Endothelial cell of umbilical vein (primary cell): ENCODE measurements around the gene MIPEP. TPM values are rescaled to one million over a fixed set of nuclear protein-coding genes. Genes with fewer than 3 reads are reported as not detected.

ENCODE experiments used
- BruUV-seq: library from RNA; stranded (reverse); fragments of 400-500 nt; replicated peaks from 2 replicates; lab custom pipeline; 2021; lab: Mats Ljungman, UMichigan
- CTCF ChIA-PET: fragments of 300-600, 350-600 bp; sonication (Branson Sonifier 250); formaldehyde crosslinking; loops from one replicate; lab custom pipeline; 2021; ENCODE audit warnings: antibody characterized with exemption, inconsistent platforms; lab: Charles Lee
- POLR2A ChIA-PET: fragments of 300-600, 350-600 bp; sonication (Branson Sonifier 250); formaldehyde crosslinking; loops from one replicate; lab custom pipeline; 2021; ENCODE audit warnings: antibody characterized with exemption, inconsistent platforms; lab: Charles Lee
- DNase-seq: peaks from one replicate; pipeline ENCODE4 v3.0.0-alpha.2; 2011; ENCODE audit warnings: low read depth, low spot score
- FAIRE-seq: peaks from 2 replicates; lab custom pipeline; 2011; peaks lifted over from hg19 to GRCh38; lab: Jason Lieb, UNC
- H2AFZ ChIP-seq: 2 replicates; pipeline ENCODE4 v1.6.0; 2012; ENCODE audit warnings: low read depth, low read length, control low read depth, inconsistent platforms
- H3K27ac ChIP-seq: 2 replicates; pipeline ENCODE4 v1.5.1; 2011; ENCODE audit warnings: low read depth, mild to moderate bottlenecking, control low read depth, low read length, moderate library complexity; ENCODE audit not compliant: insufficient read depth
- H3K27me3 ChIP-seq, 2 experiments: 2 replicates each; pipeline versions ENCODE4 v1.6.0 to v1.6.1; 2011; ENCODE audit warnings: low read length in 2 of 2, mixed read lengths in 1 of 2; ENCODE audit not compliant: control insufficient read depth in 2 of 2, insufficient read depth in 2 of 2
- H3K36me3 ChIP-seq, 2 experiments: 2 replicates in 1 of 2; 3 replicates in 1 of 2; pipeline ENCODE4 v1.5.1; 2011; ENCODE audit warnings: low read length in 2 of 2, mild to moderate bottlenecking in 1 of 2, moderate library complexity in 1 of 2; ENCODE audit not compliant: control insufficient read depth in 2 of 2, insufficient read depth in 2 of 2; ENCODE audit errors: extremely low read depth in 1 of 2
- H3K4me1 ChIP-seq: 3 replicates; pipeline ENCODE4 v1.5.1; 2011; ENCODE audit warnings: mild to moderate bottlenecking, low read length; ENCODE audit not compliant: control insufficient read depth, insufficient read depth; ENCODE audit errors: extremely low read depth
- H3K4me2 ChIP-seq: 2 replicates; pipeline ENCODE4 v1.6.1; 2011; ENCODE audit warnings: low read length, control low read depth, mixed read lengths; ENCODE audit not compliant: insufficient read depth
- H3K4me3 ChIP-seq, 3 experiments: fragments of 200-600 bp in 1 of 3; sonication (generic), shearing (Covaris generic) in 1 of 3; replicated peaks in 1 of 3; 2 replicates each; pipeline ENCODE4 v1.5.1; 2011 to 2016; ENCODE audit warnings: control low read depth in 3 of 3, low read length in 3 of 3, mild to moderate bottlenecking in 2 of 3, inconsistent platforms in 1 of 3, low read depth in 1 of 3, moderate library complexity in 1 of 3; ENCODE audit not compliant: insufficient read depth in 1 of 3
- H3K79me2 ChIP-seq: 2 replicates; pipeline ENCODE4 v1.6.0; 2012; ENCODE audit warnings: low read length, inconsistent platforms; ENCODE audit not compliant: control insufficient read depth, insufficient read depth
- H3K9ac ChIP-seq: replicated peaks from 2 replicates; pipeline ENCODE3; 2011; ENCODE audit warnings: low read length, control low read depth; ENCODE audit not compliant: insufficient read depth; ENCODE audit errors: extremely low read depth
- H3K9me1 ChIP-seq: replicated peaks from 3 replicates; pipeline ENCODE4 v1.6.0; 2011; ENCODE audit warnings: mild to moderate bottlenecking, low read length; ENCODE audit not compliant: control insufficient read depth, insufficient read depth; ENCODE audit errors: extremely low read depth
- H3K9me3 ChIP-seq: replicated peaks from 2 replicates; pipeline ENCODE4 v1.5.1; 2012; ENCODE audit warnings: low read length, inconsistent platforms; ENCODE audit not compliant: control insufficient read depth, insufficient read depth
- H4K20me1 ChIP-seq: replicated peaks from 2 replicates; pipeline ENCODE3; 2011; ENCODE audit warnings: mild to moderate bottlenecking, low read length; ENCODE audit not compliant: control insufficient read depth, insufficient read depth; ENCODE audit errors: extremely low read depth
- FOS ChIP-seq: IDR thresholded peaks from 2 replicates; pipeline ENCODE4 v1.6.1; 2011; ENCODE audit warnings: mild to moderate bottlenecking, low read length, moderate library complexity, borderline replicate concordance; ENCODE audit not compliant: insufficient read depth
- JUN ChIP-seq: IDR thresholded peaks from 2 replicates; pipeline ENCODE4 v1.6.1; 2011; ENCODE audit warnings: borderline replicate concordance, low read depth; ENCODE audit not compliant: insufficient read length, insufficient read depth
- MAX ChIP-seq: IDR thresholded peaks from 2 replicates; pipeline ENCODE4 v1.6.1; 2011; ENCODE audit not compliant: insufficient read depth, insufficient read length
- MYC ChIP-seq: IDR thresholded peaks from one replicate; pipeline ENCODE4 v1.6.1; 2011; ENCODE audit warnings: mild to moderate bottlenecking, low read depth, low read length
- POLR2A ChIP-seq: IDR thresholded peaks from 2 replicates; pipeline ENCODE4 v1.6.1; 2012; ENCODE audit warnings: low read depth, mild to moderate bottlenecking, control low read depth, low read length
- POLR2AphosphoS5 ChIP-seq: IDR thresholded peaks from 2 replicates; pipeline ENCODE4 v1.6.1; 2012; ENCODE audit warnings: low read depth, mild to moderate bottlenecking, control low read depth, low read length, moderate library complexity; ENCODE audit not compliant: insufficient read depth
- dilution Hi-C: fragments of 300-500 bp; cut with MboI; formaldehyde crosslinking; loops from one replicate; pipeline ENCODE4 v1.15.0; 2019; ENCODE audit warnings: low sequenced_read_pairs; ENCODE audit not compliant: extremely low pct_ligation_motif_present
- intact Hi-C: fragments of 100-400 bp; cut with micrococcal nuclease; formaldehyde crosslinking; loops from one replicate; pipeline ENCODE4 v1.10.0; 2022
- polyA plus RNA-seq, 4 experiments: library from polyadenylated mRNA; depleted of rRNA in 3 of 4; stranded (reverse) in 3 of 4; unstranded in 1 of 4; fragments of >200 nt; gene quantifications; 2 replicates each; pipeline versions ENCODE4 v1.2.1 to v1.2.3, GENCODE V29; 2011 to 2012; ENCODE audit warnings: missing spikeins in 1 of 4
- total RNA-seq: library from RNA; stranded (reverse); gene quantifications from 2 replicates; pipeline ENCODE4 v1.2.3, GENCODE V29; 2021
- TF ChIP-seq, protein P1 (sequence below), 2 donors: IDR thresholded peaks; 1 replicate in 1 of 2; 2 replicates in 1 of 2; pipeline ENCODE4 v1.5.1; 2011; ENCODE audit warnings: low read length in 2 of 2, mild to moderate bottlenecking in 2 of 2, moderate library complexity in 2 of 2, control low read depth in 1 of 2, inconsistent platforms in 1 of 2, low read depth in 1 of 2; ENCODE audit not compliant: insufficient read depth in 1 of 2; ENCODE audit errors: extremely low read depth in 1 of 2

The MIPEP gene
- total and polyA plus RNA-seq, 2 donors (not counting 3 experiments of a cell fraction or from before 2014, with no cell fraction given): 12.4 to 19.2 TPM

- H3K9ac ChIP-seq: no peak overlapping the region
- no peaks in the 10 kb centered on the region for H3K36me3 ChIP-seq
- FAIRE-seq (no peak), DNase-seq (no peak)
- H3K27me3 ChIP-seq: no peaks in the 10 kb centered on the region
- no peak overlapping the region for H3K4me2 ChIP-seq
- no peak for TF ChIP-seq JUN
- no peak for TF ChIP-seq MYC
- TF ChIP-seq, protein P1, sequence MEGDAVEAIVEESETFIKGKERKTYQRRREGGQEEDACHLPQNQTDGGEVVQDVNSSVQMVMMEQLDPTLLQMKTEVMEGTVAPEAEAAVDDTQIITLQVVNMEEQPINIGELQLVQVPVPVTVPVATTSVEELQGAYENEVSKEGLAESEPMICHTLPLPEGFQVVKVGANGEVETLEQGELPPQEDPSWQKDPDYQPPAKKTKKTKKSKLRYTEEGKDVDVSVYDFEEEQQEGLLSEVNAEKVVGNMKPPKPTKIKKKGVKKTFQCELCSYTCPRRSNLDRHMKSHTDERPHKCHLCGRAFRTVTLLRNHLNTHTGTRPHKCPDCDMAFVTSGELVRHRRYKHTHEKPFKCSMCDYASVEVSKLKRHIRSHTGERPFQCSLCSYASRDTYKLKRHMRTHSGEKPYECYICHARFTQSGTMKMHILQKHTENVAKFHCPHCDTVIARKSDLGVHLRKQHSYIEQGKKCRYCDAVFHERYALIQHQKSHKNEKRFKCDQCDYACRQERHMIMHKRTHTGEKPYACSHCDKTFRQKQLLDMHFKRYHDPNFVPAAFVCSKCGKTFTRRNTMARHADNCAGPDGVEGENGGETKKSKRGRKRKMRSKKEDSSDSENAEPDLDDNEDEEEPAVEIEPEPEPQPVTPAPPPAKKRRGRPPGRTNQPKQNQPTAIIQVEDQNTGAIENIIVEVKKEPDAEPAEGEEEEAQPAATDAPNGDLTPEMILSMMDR (IDR thresholded peaks at IDR 0.05; ENCODE audit: extremely low read depth in 1 of 2, insufficient read depth in 1 of 2, low read depth in 1 of 2, low read length in 2 of 2): no peak
- no peak for TF ChIP-seq MAX
- no peak for TF ChIP-seq POLR2A
- TF ChIP-seq FOS: no peak
- CTCF ChIA-PET: interaction anchor here (0.6 kb wide), 1 partner anchor 178 kb away, joined by 3 read pairs; no protein-coding TSS in a partner anchor
- POLR2A ChIA-PET: interaction anchor here (0.6 kb wide), 1 partner anchor 18 kb away, joined by 3 read pairs; no protein-coding TSS in a partner anchor
- no peaks in the 10 kb centered on the region for H3K9me1 ChIP-seq
- H2AFZ ChIP-seq: no peak overlapping the region
- no peaks in the 10 kb centered on the region for H4K20me1 ChIP-seq
- no peak overlapping the region for H3K27ac ChIP-seq
- BruUV-seq: no TSS peak
- no peaks in the 10 kb centered on the region for H3K9me3 ChIP-seq
- dilution Hi-C loops (no loop called here), intact Hi-C loops (no loop called here)
- no peaks in the 10 kb centered on the region for H3K79me2 ChIP-seq
- H3K4me1 ChIP-seq: no peaks in the 10 kb centered on the region
- no peak overlapping the region for H3K4me3 ChIP-seq
Measured at GRCh38 chr13:23711355-23711754, 177.8 kb downstream of the MIPEP start.

DNA sequence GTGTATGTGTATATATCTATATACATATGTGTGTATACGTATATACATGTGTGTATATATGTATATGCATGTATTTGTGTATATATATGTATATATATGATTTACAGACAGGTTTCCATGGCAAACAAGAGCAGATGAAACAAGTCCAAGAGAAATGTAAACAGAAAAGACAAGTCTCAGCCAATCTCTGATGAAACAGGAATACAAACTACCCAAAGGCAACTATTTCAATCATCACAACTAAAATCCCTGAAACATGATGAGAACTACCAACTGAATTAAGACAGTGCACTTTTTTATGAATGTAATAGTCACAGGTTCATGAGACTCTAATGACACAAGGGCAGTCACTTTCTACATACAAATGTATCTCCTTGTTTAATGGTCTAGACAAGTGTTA, 178.8 kb downstream of the MIPEP start:
- no peak for DNase-seq
- no peak for TF ChIP-seq POLR2AphosphoS5
- TF ChIP-seq FOS: no peak
- no peak for TF ChIP-seq POLR2A
- no peak for TF ChIP-seq JUN
- Histone ChIP-seq H4K20me1 (no peaks in the 10 kb centered on the region), H3K4me2 (no peak overlapping the region), H3K9me3 (no peaks in the 10 kb centered on the region), H3K4me3 (no peak overlapping the region), H2AFZ (no peak overlapping the region), H3K36me3 (no peaks in the 10 kb centered on the region), H3K27ac (no peak overlapping the region), H3K9me1 (no peaks in the 10 kb centered on the region), H3K9ac (no peak overlapping the region), H3K4me1 (no peaks in the 10 kb centered on the region), H3K27me3 (no peaks in the 10 kb centered on the region), H3K79me2 (no peaks in the 10 kb centered on the region)
- dilution Hi-C loops: no loop called here
- no peak for FAIRE-seq
- intact Hi-C loops: no loop called here
- POLR2A ChIA-PET: no interaction called here
- CTCF ChIA-PET: no interaction called here
- no TSS peak for BruUV-seq
